GM21367 (cell line): ENCODE measurements around the gene HSPA1A.
"Not testable (repeated sequence)": the region's sequence is repeated elsewhere in the genome, so short reads cannot be mapped to it uniquely, and the experiment has no call there.

Source experiments
- ATAC-seq: cut with Tn5 transposase; IDR thresholded peaks from one replicate; pipeline ENCODE4 v1.9.1; 2021; ENCODE audit not compliant: unreplicated experiment

HSPA1A gene

GRCh38 chr6:31781244-31782125, 33.9 kb upstream of the HSPA1A start:
- no peak for ATAC-seq

DNA sequence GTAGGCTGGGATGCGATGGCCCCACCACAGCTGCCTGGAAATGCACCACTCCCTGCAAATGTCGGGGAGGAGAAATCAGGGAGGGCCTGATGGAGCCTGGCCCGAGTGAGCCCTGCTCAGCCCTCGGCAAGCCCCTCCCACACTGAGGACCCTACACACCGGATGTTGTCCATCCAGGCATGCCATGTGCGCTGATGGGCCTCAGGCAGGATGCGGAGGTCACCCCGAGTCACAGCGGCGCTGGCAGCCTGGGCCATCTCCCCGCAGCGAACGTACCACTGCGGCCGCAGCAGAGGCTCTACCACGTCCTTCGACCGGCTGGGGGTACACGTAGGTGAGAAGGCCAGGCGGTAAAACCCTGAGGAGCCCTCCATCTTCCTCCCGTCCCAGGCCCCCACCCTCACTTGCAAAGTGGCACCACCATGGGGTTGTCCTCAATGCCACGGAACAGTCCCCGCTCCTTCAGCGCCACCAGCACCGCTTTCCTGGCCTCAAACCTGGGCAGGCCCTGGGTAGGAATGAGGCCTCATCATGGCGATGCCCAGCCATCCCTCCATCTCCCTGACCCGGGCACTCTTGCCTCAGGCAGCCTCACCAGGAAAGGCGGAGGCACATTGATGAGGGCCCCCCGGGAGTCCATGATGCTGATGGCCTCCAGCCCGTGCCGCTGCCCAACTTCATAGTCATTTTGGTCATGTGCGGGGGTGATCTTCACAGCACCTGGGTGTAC, 33.1 kb upstream of the HSPA1A start:
- ATAC-seq: no peak

DNA sequence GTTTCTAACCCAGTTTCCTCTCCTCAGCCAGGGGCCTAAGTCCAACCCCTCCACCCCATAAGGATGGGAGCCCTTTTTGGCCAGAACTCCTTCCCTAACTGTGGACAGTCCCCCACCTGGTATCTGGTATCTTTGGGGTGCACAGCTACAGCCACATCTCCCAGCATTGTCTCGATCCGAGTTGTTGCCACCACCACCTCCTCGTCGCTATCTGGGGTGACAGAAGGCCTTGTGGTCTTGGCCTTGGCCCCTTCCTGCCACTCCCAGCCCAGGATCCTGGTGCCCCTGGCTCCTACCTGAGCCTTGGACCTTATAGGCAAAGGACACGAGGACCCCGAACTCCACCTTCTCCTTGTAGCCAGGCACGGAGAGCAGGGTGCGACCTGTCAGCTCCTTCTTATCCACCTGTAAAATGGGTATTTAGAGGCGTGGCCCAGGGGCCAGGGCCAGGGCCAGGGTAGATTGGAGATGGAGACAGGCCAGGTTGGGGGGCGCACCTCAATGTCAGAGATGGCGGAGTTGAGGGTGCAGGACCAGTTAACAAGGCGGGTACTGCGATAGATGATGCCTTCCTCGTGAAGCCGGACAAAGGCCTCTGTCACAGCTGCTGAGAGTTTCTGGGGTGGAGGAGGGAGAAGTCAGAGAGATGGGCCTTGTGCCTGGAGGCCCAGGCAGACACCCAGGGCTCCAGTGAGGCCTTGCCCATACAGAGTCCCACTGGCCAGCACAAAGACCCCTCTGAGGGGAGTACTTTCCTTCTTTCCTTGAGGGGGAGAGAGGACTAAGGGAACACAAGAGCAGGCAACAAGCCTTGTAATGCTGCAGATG, 31.0 kb upstream of the HSPA1A start:
- ATAC-seq: no peak

GRCh38 chr6:31785475-31785874, 29.9 kb upstream of the HSPA1A start:
- ATAC-seq: no peak

DNA sequence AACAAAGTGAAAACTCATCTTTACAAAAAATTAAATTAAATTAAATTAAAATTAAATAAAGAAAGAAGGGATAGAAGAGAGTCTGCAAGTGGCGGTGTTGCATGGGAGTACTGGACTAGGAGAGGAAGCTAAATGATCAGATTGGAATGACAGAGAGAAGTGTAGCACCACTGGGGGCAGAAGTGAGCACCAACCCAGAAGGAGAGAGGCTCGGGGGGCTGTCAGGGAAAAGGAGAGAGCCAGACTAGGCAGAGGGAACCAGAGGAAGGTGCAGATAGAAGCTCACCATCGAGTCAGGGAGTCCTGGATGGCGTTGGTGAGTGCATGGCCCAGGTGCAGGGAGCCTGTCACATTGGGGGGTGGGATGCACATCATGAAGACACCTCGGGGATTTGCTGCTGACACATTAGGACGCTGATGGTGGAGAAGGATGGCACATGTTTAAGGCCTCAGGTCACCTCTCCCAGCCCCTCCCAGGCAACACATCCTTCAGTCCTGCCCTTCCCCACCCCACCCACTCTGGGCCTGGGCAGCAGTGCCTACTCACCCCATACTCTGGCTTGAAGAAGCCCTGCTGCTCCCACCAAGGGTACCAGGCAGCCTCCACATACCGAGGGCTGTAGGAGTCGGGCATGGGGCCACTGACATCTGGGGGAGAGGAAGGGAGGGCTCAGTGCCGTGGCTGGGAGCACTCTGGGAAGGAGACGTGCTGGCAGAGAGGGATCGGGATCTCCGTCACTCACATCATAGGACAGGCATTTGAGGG, 23.8 kb upstream of the HSPA1A start:
- ATAC-seq: no peak

DNA sequence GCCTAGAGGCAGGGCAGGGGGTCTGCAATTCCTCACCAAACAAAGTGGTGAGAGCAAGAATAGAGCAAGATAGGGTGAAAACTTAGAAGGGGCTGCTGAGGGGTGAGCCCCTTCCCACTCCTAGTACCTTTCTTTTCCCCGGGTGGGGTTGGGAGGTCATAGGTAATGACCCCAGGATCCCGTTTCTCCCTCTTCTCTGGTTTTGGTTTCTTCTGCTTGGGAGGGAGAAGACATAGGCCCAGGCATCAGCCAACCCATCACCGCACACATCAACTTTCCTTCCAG, 23.3 kb upstream of the HSPA1A start:
- ATAC-seq: no peak

- no peak for ATAC-seq
Observed at GRCh38 chr6:31792761-31793171, 22.6 kb upstream of the HSPA1A start.

GRCh38 chr6:31793927-31794245, 21.5 kb upstream of the HSPA1A start:
- not testable (repeated sequence) for ATAC-seq

GRCh38 chr6:31794294-31794865, 21.0 kb upstream of the HSPA1A start:
- ATAC-seq: no peak

DNA sequence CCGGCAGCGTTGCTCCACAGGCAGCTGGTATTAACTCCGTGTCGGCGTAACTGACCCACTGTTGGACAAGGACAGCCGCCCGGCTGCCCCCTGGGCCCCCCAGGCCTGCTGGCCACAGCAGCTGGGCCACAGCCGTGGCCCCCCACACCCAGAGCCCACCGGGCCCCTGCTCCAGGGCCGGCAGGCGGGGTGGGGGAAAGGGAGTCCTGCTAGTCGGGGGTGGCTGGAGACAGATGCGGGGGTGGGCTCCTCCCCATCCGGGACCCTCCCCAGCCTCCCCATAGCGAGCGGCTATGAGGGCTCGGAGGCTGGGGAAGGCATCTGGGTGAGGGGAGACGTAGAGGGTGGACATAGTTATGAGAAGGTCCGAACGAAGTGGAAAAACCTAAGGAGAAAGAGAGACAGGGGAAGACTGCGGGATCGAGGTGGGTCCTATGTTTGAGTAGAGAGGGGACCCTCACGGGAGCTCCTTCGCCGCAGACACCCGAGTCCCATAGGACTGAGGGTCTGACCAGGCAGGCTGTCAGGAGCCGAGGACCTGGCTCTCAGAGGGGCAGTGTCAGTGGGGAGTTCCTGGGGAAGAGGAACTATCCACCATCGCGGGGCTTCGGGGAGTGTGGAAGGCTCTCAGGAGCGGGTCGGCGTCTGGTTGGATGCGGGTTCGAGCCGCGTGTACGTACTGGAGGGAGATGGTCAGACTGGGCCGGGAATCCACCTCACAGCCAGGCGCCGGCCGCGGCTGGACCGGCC, 20.3 kb upstream of the HSPA1A start:
- ATAC-seq: peak; percentile 16

DNA sequence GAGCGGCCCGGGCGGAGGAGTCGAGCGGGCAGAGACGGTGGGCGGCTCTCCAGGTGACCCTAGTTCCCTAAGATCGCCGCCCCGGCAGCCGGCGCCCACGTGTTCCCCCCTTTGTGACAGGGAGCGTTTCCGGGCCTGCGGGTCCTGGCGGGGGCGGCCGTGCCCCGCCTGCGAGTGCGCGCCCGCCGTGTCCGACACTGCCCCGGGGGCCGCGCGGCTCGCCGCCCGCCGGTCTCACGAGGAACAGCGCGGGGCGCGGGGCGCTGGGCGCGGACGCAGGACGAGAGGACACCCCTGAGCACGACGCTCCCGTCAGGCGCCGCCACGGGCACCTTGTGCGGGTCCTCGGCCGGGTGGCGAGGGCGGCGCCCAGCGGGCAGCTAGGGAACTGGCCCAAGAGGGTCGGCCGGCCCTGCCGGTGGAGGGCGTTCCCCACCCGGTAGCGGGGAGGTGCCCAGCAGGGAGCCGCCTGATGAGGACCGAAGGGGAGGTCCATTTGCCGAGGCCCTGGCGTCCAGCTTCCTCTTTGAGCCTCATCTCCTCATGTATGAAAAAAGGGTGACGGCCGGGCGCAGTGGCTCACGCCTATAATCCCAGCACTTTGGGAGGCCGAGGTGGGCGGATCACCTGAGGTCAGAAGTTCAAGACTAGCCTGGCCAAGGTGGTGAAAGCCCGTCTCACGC, 19.6 kb upstream of the HSPA1A start, which contains the start of gene VARS1:
VARS1 (minus strand) TSS at position 137 of the 683 bp plus-strand sequence. CDS start 535 bp downstream, outside the sequence.
- peak; percentile 63 for ATAC-seq

- no peak for ATAC-seq
Observed at GRCh38 chr6:31796993-31797385, 18.4 kb upstream of the HSPA1A start.

- ATAC-seq: no peak
Observed at GRCh38 chr6:31797588-31797987, 17.8 kb upstream of the HSPA1A start.

DNA sequence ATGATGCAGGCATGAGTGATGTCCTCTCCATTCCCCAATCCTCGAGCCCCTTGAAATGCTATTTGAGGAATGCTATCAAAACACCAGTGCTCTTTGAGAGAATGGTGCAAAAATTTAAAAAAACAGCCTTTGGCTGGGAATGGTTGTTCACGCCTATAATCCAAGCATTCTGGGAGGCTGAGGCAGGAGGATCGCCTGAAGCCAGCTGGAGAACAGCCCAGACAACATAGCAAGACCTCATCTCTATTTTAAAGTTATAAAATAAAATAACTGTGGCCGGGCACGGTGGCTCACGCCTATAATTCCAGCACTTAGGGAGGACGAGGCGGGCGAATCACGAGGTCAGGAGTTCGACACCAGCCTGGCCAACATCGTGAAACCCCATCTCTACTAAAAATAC, 15.6 kb upstream of the HSPA1A start:
- ATAC-seq: no peak

- not testable (repeated sequence) for ATAC-seq
Observed at GRCh38 chr6:31801031-31801927, 14.1 kb upstream of the HSPA1A start.

- ATAC-seq: no peak
Observed at GRCh38 chr6:31805939-31806469, 9.3 kb upstream of the HSPA1A start.

- peak; percentile 74 for ATAC-seq
Observed at GRCh38 chr6:31806470-31807272, 8.7 kb upstream of the HSPA1A start, which contains the start of gene LSM2. Gene LSM2 (minus strand): TSS chr6:31806966. CDS start chr6:31806757, 209 bp downstream.
